HTERT RPE-1 (cell line): ENCODE results near the gene GPR21.

ENCODE experiments used
- in situ Hi-C: fragments of 300-500 bp; cut with MboI; formaldehyde crosslinking; loops from 4 replicates; pipeline ENCODE4 v1.14.3; 2020; ENCODE audit warnings: low sequenced_read_pairs

GPR21 gene, protein sequence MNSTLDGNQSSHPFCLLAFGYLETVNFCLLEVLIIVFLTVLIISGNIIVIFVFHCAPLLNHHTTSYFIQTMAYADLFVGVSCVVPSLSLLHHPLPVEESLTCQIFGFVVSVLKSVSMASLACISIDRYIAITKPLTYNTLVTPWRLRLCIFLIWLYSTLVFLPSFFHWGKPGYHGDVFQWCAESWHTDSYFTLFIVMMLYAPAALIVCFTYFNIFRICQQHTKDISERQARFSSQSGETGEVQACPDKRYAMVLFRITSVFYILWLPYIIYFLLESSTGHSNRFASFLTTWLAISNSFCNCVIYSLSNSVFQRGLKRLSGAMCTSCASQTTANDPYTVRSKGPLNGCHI

DNA sequence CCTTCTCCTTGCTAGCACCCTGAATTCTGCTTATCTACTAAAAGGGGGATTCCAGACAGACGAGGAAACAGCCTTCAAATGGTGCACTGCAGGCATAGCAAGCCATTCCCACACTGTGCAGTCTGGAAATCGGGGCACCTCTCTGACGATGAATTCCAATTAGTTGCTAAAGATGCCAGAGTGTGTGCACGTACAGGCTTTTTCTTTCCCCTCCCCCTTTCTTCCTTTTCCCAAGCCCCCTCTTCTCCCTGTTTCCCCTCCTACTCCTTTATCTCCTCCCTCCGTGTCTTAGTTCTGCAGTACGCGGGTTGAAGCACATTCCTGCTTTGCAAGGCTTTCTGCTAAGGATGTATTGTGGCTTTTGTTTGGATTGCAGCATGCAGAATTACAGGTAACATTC is at the start of gene GPR21:
Gene GPR21, plus strand, starts transcription at position 316 of the 400 bp plus-strand sequence. CDS start 900 bp downstream, outside the sequence.
- in situ Hi-C loops = no loop called here

DNA sequence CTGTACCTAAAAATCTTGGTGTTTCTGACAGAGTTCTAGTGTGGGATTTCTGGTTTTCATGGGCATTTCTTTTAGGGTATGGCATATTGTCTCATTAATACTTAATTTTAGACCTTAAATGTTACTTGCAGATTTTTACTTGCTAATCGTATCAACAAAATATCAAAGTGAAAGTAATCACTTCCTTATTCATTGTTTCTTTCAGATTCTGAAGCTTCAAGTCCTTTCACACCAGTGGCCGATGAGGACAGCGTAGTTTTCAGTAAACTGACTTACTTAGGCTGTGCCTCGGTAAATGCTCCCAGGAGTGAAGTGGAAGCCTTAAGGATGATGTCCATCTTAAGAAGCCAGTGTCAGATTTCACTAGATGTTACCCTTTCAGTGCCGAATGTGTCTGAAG is 47.5 kb upstream of the GPR21 start:
- in situ Hi-C loops = no loop called here

DNA sequence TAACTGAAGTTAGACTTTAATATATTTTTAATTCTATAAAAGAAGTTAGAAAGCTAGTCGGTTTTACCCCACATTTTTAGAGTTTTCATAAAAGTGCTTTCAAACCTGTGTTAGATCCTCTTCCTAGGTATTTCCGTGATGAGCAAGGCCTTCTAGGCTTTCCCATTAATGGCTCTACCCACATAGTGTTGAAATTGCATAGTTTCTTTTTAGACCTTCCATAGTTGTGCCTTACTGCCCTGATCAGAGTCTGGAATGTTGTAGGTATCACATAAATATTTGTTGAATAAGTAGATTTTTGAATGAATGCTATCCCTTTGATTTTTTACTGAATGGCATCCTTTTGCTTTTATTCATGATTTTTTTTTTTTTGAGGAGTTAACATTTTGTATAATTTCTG is 45.3 kb upstream of the GPR21 start:
- in situ Hi-C loops = no loop called here

DNA sequence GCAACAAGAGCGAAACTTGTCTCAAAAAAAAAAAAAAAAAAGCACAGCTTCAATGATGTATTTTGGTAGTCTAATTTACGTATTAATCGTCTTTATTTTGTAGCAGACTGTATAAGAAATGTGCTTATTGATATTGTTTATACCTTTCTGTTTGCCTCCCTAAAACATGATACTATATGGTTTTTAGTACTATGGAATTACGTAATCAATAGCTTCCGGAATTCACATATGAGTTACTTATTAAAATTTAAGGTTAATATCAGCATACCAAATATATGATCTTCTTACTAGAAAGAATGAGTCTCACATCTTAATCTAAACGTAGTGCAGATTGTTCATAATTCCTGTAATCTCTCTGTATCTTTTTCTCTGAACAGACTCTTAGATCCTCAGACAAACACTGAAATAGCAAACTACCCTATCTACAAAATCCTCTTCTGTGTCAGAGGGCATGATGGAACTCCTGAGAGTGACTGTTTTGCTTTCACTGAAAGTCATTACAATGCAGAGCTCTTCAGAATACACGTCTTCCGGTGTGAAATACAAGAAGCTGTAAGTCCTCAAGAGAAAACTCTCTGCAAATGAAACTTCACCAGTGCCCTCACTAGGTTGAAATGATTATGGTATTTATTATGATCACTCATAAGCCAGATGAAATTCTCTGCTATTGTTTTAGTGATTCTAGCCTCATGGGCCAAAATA is 44.4 kb upstream of the GPR21 start:
- in situ Hi-C loops = no loop called here

DNA sequence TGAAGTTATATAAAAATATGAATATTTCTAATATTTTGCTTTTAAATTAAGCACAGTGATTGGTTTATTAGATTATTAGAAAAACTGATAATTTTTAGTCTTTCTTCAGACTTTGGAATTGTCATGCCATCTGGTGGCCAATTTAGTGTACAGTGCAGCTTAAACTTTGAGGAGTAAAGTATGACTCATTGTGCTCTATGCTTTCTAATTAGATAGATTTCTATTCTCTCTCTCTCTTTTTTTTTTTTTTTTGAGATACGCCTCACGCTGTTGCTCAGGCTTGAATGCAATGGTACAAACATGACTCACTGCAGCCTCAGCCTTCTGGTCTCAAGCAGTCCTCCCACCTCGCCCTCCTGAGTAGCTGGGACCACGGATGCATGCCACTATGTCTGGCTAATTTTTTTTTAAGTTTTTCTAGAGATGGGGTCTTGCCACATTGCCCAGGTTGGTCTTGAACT is 42.1 kb upstream of the GPR21 start:
- in situ Hi-C loops = no loop called here

DNA sequence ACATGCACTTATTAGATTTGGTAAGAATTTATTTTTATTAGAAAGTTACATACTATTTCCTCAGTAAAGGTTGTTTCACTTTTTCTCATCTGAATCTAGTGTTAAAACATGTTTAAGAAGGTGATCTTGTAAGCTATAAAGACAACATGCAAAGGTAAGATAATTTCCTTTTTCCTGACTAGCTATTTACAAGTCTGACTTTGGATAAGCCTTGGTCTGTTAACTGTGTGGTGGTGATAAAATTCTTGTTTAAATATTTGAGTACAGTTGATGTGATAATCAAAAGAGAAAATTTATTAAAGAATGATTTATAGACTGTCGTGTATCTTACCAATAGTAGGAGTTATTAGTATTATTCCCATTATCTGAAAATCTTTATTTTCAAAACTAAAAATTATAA is 36.9 kb upstream of the GPR21 start:
- in situ Hi-C loops = no loop called here

GRCh38 chr9:122998448-122998847 is 35.0 kb upstream of the GPR21 start:
- in situ Hi-C loops = no loop called here

GRCh38 chr9:123000371-123001068 is 32.9 kb upstream of the GPR21 start:
- in situ Hi-C loops = no loop called here

- in situ Hi-C loops = no loop called here
These were observed 30.7 kb upstream of the GPR21 start for GRCh38 chr9:123002754-123003153.

DNA sequence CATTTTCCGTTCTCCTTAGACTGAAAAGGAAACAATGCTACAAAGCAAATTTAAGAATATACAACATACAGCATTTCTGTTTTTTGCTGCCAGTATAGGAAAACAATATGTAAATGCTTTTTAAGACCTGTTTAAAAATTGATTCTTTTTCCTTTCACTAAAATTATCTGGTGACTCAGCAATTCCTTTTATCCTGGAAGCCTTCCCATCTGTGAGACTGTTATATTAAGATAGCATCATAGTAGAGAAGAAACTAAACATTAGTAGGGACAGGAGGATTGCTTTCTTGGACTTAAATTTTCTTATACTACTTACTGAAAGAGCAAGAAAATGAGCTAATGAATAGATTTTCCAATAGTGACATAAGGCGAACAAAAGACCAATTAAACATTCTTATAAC is 30.0 kb upstream of the GPR21 start:
- in situ Hi-C loops = no loop called here

DNA sequence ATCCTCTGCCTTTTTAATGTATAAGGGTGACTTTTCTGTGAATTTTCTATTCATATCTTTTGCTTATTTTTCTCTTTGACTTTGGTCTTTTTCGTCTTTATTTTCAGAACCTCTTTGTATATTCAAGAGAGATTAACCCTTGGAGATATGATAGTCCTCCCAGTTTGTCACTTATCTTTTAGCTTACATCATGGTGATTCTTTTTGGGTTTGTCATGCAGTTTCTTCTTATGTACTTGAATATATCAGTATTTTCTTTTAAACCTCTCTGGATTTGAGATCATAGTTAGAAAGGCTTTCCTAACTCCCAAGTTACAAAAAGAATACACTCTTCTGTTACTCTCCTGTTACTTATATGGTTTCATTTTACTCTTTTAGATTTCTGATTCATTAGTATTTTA is 27.5 kb upstream of the GPR21 start:
- in situ Hi-C loops = no loop called here

- in situ Hi-C loops = no loop called here
These were observed 26.2 kb upstream of the GPR21 start for GRCh38 chr9:123007269-123007668.

DNA sequence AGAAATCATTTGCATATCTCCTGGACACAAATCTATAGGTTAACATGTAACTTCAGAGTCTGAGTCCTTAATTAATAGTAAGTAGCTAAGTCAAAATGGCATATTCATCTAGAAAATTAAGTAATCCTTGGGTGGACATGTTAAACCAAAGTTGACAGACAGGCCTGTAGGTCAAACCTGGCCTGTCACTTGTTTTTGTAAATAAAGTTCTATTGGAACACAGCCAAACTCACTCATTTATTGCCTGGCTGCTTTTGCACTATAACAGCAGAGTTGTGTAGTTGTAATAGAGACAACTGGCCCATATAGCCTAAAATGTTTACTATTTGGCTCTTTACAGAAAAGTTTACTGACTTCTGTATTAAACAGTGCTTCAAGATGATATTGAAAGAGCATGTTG is 24.6 kb upstream of the GPR21 start:
- in situ Hi-C loops = no loop called here

GRCh38 chr9:123011380-123011779 is 22.1 kb upstream of the GPR21 start:
- in situ Hi-C loops = no loop called here

GRCh38 chr9:123011878-123012528 is 21.5 kb upstream of the GPR21 start:
- in situ Hi-C loops = no loop called here

- in situ Hi-C loops = no loop called here
These were observed 16.8 kb upstream of the GPR21 start for GRCh38 chr9:123016631-123017030.

- in situ Hi-C loops = no loop called here
These were observed 12.7 kb upstream of the GPR21 start for GRCh38 chr9:123020796-123021195.

DNA sequence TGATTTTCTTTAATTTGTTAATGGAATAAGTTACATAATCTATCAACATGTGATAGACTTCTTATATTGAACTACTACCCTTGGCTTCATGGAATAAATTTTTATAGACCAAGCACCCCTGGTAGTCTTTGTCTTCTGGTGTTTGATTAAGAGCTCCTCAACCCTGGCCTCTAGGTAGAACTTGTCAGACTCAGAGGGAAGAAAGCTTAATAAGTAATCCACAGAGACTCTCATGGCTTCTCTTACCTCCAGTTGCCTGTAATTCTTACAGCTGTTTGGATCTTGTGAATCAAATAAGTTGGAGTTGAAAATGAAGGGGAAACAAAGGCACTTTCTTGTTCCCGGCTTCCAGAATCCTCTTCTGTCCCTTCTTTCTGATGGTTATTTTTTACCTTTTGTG is 7.0 kb upstream of the GPR21 start:
- in situ Hi-C loops = no loop called here

DNA sequence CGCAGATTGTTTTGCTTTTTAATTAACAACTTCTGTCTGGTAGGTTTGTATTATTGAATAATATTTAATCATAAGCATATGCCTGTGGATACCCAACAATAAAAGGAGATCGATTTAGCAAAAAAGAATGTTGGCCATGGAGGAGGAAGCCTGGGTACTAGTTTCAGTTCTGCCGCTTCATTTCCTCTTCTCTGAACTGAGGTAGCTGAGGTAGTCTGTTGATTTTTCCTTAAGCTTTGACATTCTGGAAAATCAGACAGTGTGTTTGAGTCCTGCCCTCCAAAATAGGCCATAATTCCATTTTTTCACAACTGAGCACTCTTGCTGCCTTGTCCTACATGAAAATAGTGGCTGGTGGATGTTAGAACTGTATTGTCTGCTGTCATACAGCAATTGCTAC is 6.0 kb upstream of the GPR21 start:
- in situ Hi-C loops = no loop called here

- in situ Hi-C loops = no loop called here
These were observed 5.3 kb upstream of the GPR21 start for GRCh38 chr9:123028136-123028535.

DNA sequence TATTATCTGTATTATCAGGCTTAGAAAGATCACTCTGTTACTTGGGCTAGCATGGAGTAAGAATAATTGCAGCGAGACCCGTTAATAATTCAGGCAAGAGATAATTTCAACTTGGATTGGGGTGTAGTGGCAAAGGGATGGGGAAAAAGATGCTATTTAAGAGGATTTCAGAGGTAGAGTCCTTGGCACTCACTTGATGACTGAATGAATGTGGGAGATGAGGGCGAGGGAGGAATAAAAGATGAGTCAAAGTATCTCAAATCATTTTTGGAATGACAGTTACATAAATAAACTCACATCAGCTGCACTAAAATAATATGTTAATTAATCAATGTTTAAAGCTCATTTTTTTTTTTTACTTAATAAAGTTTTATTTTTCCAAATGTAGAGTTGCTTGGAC is 4.5 kb upstream of the GPR21 start:
- in situ Hi-C loops = no loop called here
